Keratinocyte (primary cell): Measurements from ENCODE around the gene NXF3. TPM values are rescaled to one million over a fixed set of nuclear protein-coding genes. Genes with fewer than 3 reads are reported as not detected.
"Not testable (repeated sequence)": the region's sequence is repeated elsewhere in the genome, so short reads cannot be mapped to it uniquely, and the experiment has no call there.

Experiments
- DNase-seq: peaks from one replicate; pipeline ENCODE4 v3.0.0-alpha.2; 2011; ENCODE audit warnings: low read depth, missing footprints, low spot score
- FAIRE-seq: peaks from 2 replicates; lab custom pipeline; 2011; peaks lifted over from hg19 to GRCh38; lab: Jason Lieb, UNC
- H2AFZ ChIP-seq: 2 replicates; pipeline ENCODE4 v1.6.0; 2012; ENCODE audit warnings: low read length, control low read depth, inconsistent platforms; ENCODE audit not compliant: control insufficient read depth
- H3K27ac ChIP-seq: 2 replicates; pipeline ENCODE4 v1.5.1; 2011; ENCODE audit warnings: low read length; ENCODE audit not compliant: control insufficient read depth, insufficient read depth
- H3K27me3 ChIP-seq: 3 replicates; pipeline ENCODE4 v1.6.0; 2011; ENCODE audit warnings: low read length; ENCODE audit not compliant: control insufficient read depth, insufficient read depth; ENCODE audit errors: extremely low read depth
- H3K36me3 ChIP-seq, 2 experiments: 2 replicates in 1 of 2; 3 replicates in 1 of 2; pipeline ENCODE4 v1.5.1; 2011; ENCODE audit warnings: low read length in 2 of 2, mild to moderate bottlenecking in 1 of 2; ENCODE audit not compliant: control insufficient read depth in 2 of 2, insufficient read depth in 2 of 2; ENCODE audit errors: extremely low read depth in 1 of 2
- H3K4me1 ChIP-seq: 3 replicates; pipeline ENCODE4 v1.5.1; 2011; ENCODE audit warnings: low read length; ENCODE audit not compliant: control insufficient read depth, insufficient read depth; ENCODE audit errors: extremely low read depth
- H3K4me2 ChIP-seq: 3 replicates; pipeline ENCODE4 v1.6.0; 2011; ENCODE audit warnings: low read depth, low read length; ENCODE audit not compliant: control insufficient read depth, insufficient read depth; ENCODE audit errors: extremely low read depth
- H3K4me3 ChIP-seq, 3 experiments: fragments of 200-600 bp in 1 of 3; sonication (generic) in 1 of 3; 2 replicates in 2 of 3; 3 replicates in 1 of 3; pipeline ENCODE4 v1.5.1; 2011 to 2016; ENCODE audit warnings: low read length in 3 of 3, mild to moderate bottlenecking in 3 of 3, control low read depth in 2 of 3, inconsistent platforms in 1 of 3, low read depth in 1 of 3, mixed read lengths in 1 of 3, mixed run types in 1 of 3, moderate library complexity in 1 of 3; ENCODE audit not compliant: control insufficient read depth in 2 of 3, insufficient read depth in 2 of 3; ENCODE audit errors: extremely low read depth in 1 of 3
- H3K79me2 ChIP-seq: 2 replicates; pipeline ENCODE4 v1.6.0; 2012; ENCODE audit warnings: low read length; ENCODE audit not compliant: control insufficient read depth, insufficient read depth
- H3K9ac ChIP-seq: 3 replicates; pipeline ENCODE4 v1.6.0; 2011; ENCODE audit warnings: low read length; ENCODE audit not compliant: control insufficient read depth, insufficient read depth; ENCODE audit errors: extremely low read depth
- H3K9me1 ChIP-seq: 3 replicates; pipeline ENCODE4 v1.6.0; 2011; ENCODE audit warnings: low read length; ENCODE audit not compliant: control insufficient read depth, insufficient read depth; ENCODE audit errors: extremely low read depth
- H3K9me3 ChIP-seq: 2 replicates; pipeline ENCODE4 v1.5.1; 2012; ENCODE audit warnings: low read depth, low read length; ENCODE audit not compliant: control insufficient read depth
- H4K20me1 ChIP-seq: 3 replicates; pipeline ENCODE4 v1.6.0; 2011; ENCODE audit warnings: low read length; ENCODE audit not compliant: control insufficient read depth, insufficient read depth; ENCODE audit errors: extremely low read depth
- CTCF ChIP-seq, 3 experiments: IDR thresholded peaks in 1 of 3; conservative IDR thresholded peaks in 1 of 3; optimal IDR thresholded peaks in 1 of 3; 2 replicates in 2 of 3; 3 replicates in 1 of 3; pipeline versions ENCODE3 to v1.5.1; 2011; ENCODE audit warnings: low read length in 3 of 3, mild to moderate bottlenecking in 3 of 3, moderate library complexity in 2 of 3, control low read depth in 1 of 3, inconsistent platforms in 1 of 3; ENCODE audit not compliant: insufficient read depth in 2 of 3; ENCODE audit errors: extremely low read depth in 1 of 3
- EZH2 ChIP-seq: IDR thresholded peaks from one replicate; pipeline ENCODE4 v1.6.1; 2012; ENCODE audit warnings: inconsistent platforms, mild to moderate bottlenecking, low read length, moderate library complexity
- dilution Hi-C: fragments of 300-500 bp; cut with MboI; formaldehyde crosslinking; loops from one replicate; pipeline ENCODE4 v1.7.0; 2020; ENCODE audit warnings: low sequenced_read_pairs; ENCODE audit not compliant: extremely low pct_ligation_motif_present
- polyA plus RNA-seq, 5 experiments: library from polyadenylated mRNA; depleted of rRNA in 3 of 5; stranded (reverse) in 3 of 5; stranded (forward) in 1 of 5; unstranded in 1 of 5; fragments of >200 nt; gene quantifications; 1 replicate in 1 of 5; 2 replicates in 3 of 5; 3 replicates in 1 of 5; pipeline versions ENCODE4 v1.2.1 to v1.2.3, GENCODE V29; 2011 to 2012; ENCODE audit warnings: missing spikeins in 2 of 5, low read depth in 1 of 5, low replicate concordance in 1 of 5

The NXF3 gene
- polyA plus RNA-seq, 1 donor (not counting 4 experiments of a cell fraction or from before 2014, with no cell fraction given), result 0.29 TPM

GRCh38 chrX:103124284-103124683, 31.3 kb upstream of the NXF3 start:
- no peaks in the 10 kb centered on the region for H4K20me1 ChIP-seq
- no peaks in the 10 kb centered on the region for H3K9me1 ChIP-seq
- H3K4me1 ChIP-seq, result no peaks in the 10 kb centered on the region
- no peak overlapping the region for H3K27ac ChIP-seq
- H3K9me3 ChIP-seq, result no peaks in the 10 kb centered on the region
- dilution Hi-C loops, result no loop called here
- no peak overlapping the region for H3K9ac ChIP-seq
- H3K36me3 ChIP-seq, result no peaks in the 10 kb centered on the region
- H2AFZ ChIP-seq, result no peak overlapping the region
- no peaks in the 10 kb centered on the region for H3K27me3 ChIP-seq
- FAIRE-seq, result no peak
- no peaks in the 10 kb centered on the region for H3K79me2 ChIP-seq
- TF ChIP-seq EZH2 (no peak), CTCF (optimal IDR thresholded peaks at IDR 0.05 in 1 of 3, IDR thresholded peaks at IDR 0.05 in 1 of 3, conservative IDR thresholded peaks at IDR 0.05 in 1 of 3; ENCODE audit: extremely low read depth in 1 of 3, insufficient read depth in 2 of 3, low read length in 3 of 3) (no peak)
- DNase-seq, result no peak
- H3K4me3 ChIP-seq, result no peak overlapping the region
- H3K4me2 ChIP-seq, result no peak overlapping the region

- Histone ChIP-seq H3K9me1 (no peaks in the 10 kb centered on the region), H3K36me3 (no peaks in the 10 kb centered on the region), H3K79me2 (no peaks in the 10 kb centered on the region), H3K9me3 (no peaks in the 10 kb centered on the region), H3K4me2 (no peak overlapping the region), H3K4me1 (no peaks in the 10 kb centered on the region), H2AFZ (no peak overlapping the region), H4K20me1 (no peaks in the 10 kb centered on the region), H3K27ac (no peak overlapping the region), H3K27me3 (no peaks in the 10 kb centered on the region), H3K4me3 (no peak overlapping the region), H3K9ac (no peak overlapping the region)
- FAIRE-seq, result no peak
- TF ChIP-seq CTCF (optimal IDR thresholded peaks at IDR 0.05 in 1 of 3, IDR thresholded peaks at IDR 0.05 in 1 of 3, conservative IDR thresholded peaks at IDR 0.05 in 1 of 3; ENCODE audit: extremely low read depth in 1 of 3, insufficient read depth in 2 of 3, low read length in 3 of 3) (no peak), EZH2 (no peak)
- dilution Hi-C loops, result no loop called here
- DNase-seq, result no peak
Observed at GRCh38 chrX:103120748-103121147, 27.8 kb upstream of the NXF3 start.

DNA sequence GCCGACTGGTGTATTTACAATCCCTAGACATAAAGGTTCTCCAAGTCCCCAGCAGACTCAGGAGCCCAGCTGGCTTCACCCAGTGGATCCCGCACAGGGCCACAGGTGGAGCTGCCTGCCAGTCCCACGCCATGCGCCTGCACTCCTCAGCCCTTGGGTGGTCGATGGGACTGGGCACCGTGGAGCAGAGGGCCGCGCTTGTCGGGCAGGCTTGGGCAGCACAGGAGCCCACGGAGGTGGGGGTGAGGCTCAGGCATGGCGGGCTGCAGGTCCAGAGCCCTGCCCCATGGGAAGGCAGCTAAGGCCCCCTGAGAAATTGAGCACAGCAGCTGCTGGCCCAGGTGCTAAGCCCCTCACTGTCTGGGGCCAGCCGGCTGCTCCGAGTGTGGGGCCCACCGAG, 24.0 kb upstream of the NXF3 start:
- H3K9ac ChIP-seq, H3K9me1 ChIP-seq, dilution Hi-C loops, H4K20me1 ChIP-seq, H3K27me3 ChIP-seq, H3K27ac ChIP-seq, H2AFZ ChIP-seq, H3K79me2 ChIP-seq, H3K4me3 ChIP-seq, DNase-seq, H3K9me3 ChIP-seq, FAIRE-seq, H3K4me2 ChIP-seq, H3K4me1 ChIP-seq, H3K36me3 ChIP-seq: not testable (repeated sequence)

DNA sequence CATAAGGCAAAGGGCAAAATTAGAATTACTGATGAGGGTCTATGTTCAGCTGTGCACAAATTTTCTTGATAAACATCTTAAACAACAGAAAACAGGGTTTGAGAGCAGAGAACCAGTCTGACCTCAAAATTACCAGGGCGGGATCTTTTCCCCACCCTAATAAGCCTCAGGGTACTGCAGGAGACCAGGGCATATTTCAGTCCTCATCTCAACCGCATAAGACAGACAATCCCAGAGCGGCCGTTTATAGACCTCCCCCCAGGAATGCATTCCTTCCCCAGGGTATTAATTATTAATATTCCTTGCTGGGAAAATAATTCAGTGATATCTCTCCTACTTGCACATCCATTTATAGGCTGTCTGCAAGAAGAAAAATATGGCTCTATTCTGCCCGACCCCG, 16.6 kb upstream of the NXF3 start:
- not testable (repeated sequence) for FAIRE-seq, H3K9ac ChIP-seq

More for the DNA sequence above, 16.6 kb upstream of the NXF3 start:
- H3K27me3 ChIP-seq, H4K20me1 ChIP-seq, H2AFZ ChIP-seq, DNase-seq, H3K9me1 ChIP-seq, H3K36me3 ChIP-seq, dilution Hi-C loops, H3K4me1 ChIP-seq, H3K4me3 ChIP-seq, H3K79me2 ChIP-seq, H3K27ac ChIP-seq, H3K4me2 ChIP-seq, H3K9me3 ChIP-seq: not testable (repeated sequence)
